GM21381 (cell line): ENCODE measurements around the gene PRB2.
"Not testable (repeated sequence)": the region's sequence is repeated elsewhere in the genome, so short reads cannot be mapped to it uniquely, and the experiment has no call there.

Experiments used
- ATAC-seq: cut with Tn5 transposase; IDR thresholded peaks from one replicate; pipeline ENCODE4 v1.9.1; 2021; ENCODE audit warnings: mild to moderate bottlenecking, moderate library complexity; ENCODE audit not compliant: unreplicated experiment

Gene PRB2

DNA sequence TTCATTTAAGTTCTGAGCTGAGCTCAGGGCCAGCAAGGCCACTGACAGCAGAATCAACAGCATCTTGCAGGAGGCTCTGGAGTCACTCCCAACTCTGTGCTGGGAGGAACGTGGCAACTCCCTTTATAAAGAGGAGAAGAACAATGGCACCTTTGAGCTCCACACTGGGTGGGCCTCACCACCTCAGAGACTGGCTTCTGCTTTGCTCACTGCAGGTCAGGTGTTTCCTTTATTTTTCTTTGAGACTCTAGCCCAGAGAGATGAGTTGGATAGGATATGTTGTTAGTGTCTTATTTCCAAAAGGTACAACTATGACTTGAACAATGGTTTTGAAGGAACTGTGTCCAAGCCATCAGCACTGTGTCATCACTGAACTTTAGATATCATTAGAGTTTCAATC lies at the start of gene PRB2:
Gene PRB2 (minus strand): TSS at position 101 of the 400 bp plus-strand sequence. CDS start 38 bp downstream, at position 63.
- not testable (repeated sequence) for ATAC-seq

DNA sequence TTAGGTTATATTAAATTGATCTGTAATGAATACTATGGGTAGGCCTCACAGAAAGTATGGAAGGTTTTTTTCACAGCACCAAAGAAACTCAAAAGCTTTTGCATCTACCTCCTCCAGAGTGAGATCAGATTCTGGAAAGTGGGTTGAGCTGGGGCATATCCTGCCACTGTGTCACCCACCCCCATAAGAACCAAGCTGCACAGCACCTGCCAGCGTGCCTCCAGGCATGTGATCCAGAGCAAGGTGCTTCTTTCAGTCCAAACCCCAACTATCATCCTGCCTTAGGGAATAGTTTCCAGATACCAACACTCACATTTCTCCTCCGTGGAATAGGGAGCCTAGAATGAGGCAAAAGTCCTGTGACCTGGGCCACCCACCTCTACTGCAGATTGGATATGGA lies 42.6 kb upstream of the PRB2 start:
- ATAC-seq: no peak

DNA sequence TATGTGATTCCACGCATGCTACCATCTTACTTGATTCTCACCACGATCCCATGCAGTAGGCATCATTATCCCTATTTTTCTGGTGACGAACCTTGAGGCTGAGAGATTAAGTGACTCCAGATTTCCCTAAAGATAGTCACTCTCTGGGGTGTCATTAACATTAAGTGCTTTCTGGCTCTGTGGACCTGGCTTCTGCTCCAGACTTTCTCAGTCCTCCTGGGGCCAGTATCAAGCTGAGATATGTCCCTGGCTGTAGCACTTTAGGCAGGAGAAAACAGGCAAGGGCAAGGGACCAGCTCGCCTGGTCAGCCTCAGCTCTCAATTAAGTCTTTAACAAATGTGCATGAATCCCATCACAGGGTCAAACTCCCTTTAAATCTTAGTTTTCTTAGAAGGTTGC lies 38.3 kb upstream of the PRB2 start:
- ATAC-seq: no peak

DNA sequence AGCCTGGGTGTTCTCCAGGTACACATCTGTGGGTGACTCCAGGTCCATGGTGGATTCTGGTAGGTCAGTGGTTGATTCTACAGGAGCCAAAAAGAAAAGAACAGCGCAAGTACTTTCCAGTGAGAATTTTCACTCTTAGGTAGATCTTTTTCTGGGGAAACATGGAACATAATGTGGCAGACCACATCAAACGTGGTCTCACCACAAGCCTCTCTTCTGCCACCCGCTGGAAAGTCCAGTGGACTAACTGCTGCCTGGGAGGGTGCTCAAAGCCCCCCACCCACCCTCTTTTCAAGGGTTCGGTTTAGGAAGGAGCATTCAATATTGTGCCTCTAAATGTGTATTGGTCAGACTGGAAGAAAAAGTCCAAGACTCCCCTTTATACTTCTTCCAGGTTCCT lies 36.1 kb upstream of the PRB2 start:
- ATAC-seq: no peak

DNA sequence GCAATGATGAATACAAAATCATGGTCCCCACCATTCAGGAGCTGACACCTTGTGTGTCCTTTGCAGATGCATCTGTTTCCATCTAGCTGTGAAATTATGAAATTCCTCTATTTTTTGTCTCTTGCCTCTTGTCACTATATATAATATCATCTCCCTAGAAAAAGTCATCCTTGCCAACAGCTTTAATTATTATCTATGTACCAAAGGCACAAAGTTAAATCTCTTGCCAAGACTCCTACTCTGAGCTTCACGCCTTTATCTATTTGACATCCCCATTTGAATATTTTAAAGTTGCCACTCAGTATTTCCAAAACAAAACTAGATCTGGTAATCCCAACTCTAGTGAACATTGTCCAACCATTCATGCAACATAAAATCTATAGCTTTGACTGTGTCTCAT lies 32.0 kb upstream of the PRB2 start:
- ATAC-seq: no peak

DNA sequence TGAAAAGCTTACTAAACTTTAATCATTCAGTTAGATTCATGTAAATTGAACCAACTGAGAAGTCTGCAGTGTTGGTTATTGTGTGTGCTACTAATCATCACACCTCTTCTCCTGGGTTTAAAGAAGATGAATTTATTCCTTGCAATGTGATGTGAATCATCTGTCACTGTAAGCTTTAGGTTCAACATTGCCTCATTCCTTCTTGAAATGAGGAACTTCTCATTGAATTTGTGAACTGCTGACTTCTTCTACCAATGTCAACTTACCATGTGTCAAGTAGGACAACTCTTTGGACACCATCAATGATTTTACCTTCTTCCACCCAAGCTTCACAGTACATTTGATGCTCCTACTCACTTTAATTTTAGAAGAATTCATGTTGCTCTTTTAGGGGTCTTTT lies 17.4 kb upstream of the PRB2 start:
- ATAC-seq: no peak

DNA sequence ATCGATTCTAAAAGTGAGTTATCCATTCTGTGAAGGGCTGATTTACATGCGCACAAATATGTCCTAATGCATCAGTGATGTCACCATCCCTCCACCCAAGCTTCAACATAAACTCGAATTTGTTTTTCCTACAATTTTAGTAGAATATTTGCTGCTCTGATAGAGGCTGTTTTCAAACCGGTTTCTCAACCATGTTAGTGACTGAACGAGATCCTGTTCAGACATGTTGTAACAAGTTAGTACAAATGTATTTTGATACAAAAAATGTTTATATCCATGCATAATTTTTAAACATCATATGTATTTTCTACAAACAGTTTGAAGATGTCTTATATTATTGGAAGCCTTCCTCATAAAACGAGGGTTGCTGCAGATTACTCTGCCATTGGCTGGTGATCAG lies 12.7 kb upstream of the PRB2 start:
- ATAC-seq: no peak

DNA sequence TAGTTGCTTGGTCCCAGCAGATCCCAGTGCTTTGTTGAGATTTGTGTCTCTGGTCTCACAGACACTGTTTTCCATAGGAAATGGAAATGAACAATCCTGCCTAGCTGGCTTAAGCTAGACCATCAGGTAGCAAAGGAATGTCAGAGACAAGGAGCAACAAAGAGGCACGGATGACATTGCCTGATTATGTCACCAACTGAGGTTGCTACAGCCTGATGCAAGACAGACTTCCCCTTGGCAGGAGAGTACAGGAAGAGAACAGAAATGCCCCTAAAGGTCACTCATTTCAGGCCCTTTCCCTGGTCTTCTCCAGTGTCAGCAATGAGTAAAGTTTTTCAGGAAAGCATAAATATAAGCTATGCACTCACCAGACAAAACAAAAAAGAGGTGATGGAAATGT lies 2.0 kb upstream of the PRB2 start:
- ATAC-seq: no peak

DNA sequence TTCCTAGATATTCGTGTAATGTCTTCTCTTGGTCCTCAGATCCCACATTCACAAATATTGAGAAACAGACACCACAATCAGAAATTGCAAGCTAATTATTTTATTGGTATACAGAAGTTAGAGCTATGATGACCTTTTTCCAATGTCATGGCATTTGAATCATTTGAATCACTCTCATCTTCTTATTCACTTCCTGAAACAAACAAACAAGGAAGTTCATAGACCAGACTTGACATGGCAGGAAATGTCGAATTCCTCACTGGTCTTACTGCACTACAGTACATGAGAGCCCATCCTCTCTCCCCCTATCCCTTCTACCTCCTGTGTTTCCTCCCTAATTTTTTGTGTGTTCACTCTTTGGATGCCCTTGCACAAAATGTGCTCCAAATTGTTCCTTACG lies 3.9 kb downstream of the PRB2 start:
- not testable (repeated sequence) for ATAC-seq

DNA sequence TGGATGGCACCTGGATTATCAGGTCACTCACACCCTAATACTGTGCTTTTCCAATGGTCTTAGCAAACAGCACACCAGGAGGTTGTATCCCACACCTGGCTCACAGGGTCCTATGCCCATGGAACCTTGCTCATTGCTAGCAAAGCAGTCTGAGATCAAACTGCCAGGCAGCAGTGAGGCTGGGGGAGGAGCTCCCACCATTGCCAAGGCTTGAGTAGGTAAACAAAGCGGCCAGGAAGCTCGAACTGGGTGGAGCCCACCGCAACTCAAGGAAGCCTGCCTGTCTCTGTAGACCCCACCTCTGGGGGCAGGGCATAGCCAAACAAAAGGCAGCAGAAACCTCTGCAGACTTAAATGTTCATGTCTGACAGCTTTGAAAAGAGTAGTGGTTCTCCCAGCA lies 17.9 kb downstream of the PRB2 start:
- ATAC-seq: not testable (repeated sequence)

DNA sequence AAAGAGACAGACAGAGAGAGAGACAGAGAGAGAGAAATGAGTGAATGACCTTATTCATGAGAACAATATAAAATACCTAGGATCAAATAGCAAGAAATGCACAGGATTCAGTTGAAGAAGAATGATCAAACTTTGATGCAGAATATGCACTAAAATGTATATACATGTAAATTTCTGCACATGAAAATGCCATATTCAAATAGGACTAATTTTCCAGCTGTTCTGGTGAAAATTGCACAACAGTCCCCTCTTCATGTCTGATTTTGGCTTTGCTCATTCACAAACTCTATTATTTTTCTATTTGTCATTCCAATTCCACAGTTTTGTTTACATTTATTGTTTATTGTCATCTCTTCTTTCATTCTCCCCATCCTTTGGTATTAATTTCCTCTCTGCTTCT lies 34.2 kb downstream of the PRB2 start:
- ATAC-seq: no peak

DNA sequence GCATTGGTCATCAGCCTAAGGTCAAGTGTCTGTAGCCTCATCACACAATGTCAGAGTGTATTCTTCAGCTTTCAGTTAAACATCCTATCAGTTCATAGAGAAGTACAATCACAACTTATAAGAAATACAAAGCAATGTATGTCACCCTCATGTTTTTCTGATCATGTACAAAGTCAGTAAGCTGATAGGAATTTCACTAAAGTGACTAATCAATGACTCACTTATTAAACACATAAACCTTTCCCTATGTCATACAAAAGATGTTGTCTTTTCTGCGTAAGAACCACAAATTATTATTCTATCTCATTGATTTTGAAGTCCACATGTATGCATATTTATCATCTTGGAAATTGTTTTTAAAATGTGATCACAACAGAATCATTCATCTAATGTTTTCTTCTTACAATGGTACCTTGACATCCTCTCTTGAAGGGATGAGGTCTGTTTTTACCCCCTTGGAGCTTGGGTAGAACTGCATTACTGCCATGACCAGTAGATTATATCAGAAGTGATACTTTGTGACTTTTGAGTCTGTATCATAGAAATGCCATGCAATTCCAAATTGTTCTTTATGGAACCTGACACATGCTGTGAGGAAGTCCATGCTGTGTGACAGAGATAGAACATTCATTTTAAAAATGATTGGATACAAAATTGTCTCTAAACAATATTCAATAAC lies 35.0 kb downstream of the PRB2 start:
- ATAC-seq: not testable (repeated sequence)

DNA sequence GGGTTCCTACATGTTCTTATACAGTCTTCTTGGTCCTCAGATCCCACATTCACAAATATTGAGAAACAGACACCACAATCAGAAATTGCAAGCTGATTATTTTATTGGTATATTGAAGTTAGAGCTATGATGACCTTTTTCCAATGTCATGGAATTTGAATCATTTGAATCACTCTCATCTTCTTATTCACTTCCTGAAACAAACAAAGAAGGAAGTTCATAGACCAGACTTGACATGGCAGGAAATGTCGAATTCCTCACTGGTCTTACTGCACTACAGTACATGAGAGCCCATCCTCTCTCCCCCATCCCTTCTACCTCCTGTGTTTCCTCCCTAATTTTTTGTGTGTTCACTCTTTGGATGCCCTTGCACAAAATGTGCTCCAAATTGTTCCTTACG lies 43.6 kb downstream of the PRB2 start:
- ATAC-seq: not testable (repeated sequence)

DNA sequence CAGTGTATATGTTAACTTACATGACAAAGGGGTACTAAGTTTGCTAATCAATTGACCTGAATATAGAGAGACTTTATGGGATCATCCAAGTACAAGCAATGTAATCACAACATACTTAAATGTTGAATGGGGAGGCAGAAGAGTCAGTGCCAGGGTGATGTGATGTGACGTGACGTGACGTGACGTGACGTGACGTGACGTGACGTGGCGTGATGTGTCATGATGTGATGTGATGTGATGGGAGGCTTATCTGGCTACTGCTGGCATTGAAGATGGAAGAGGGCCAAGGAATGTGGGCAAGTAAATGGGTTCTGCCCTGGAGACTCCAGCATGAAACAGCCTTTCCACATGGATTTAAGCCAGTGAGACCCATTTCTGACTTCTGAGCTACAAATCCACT lies 46.9 kb downstream of the PRB2 start:
- ATAC-seq: no peak

DNA sequence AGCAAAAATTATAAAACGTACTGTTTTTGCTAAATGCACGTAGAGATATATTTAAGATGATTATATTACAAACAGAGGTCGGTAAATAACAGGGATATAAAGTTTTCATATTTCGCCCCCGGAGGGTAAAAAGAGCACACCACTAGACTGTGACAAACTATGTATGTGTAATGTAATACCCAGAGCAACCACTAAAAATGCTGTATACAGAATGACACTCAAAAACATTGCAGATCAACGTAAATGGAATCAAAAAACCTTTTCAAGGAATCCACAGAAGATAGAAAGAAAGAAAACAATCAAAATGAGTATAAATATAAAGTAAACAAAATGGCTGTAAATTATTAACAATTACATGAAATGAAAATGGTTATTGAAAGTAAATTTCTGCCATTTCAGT lies 47.6 kb downstream of the PRB2 start:
- no peak for ATAC-seq

DNA sequence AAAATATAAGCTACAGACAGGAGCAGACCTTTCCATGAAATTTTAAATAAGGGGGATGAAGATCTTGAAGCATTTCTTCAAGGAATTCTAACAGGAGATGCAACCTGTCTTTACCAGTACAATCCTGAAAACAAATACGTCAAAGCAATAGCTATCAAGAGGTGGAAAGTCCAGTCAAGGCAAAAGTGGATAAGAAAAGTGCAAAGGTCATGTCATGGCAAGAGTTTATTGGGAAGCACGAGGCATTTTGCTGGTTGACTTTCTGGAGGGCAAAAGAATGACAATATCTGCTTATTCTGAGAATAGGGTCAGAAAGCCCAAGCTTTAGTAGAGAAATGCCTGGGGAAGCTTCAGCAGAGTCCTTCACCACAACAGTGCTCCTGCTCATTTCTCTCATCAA lies 50.9 kb downstream of the PRB2 start:
- ATAC-seq: no peak
